Osteocyte (in vitro differentiated cells): ENCODE measurements around the gene RAC3. TPM values are rescaled to one million over a fixed set of nuclear protein-coding genes. Genes with fewer than 3 reads are reported as not detected.

ENCODE experiments used
- DNase-seq: peaks from one replicate; pipeline ENCODE4 v3.0.0; 2021; ENCODE audit warnings: mixed read lengths; ENCODE audit not compliant: unreplicated experiment; ENCODE audit errors: extremely low spot score
- H3K27ac Mint-ChIP-seq: one replicate; pipeline ENCODE4 v1.8.0; 2021; ENCODE audit warnings: mild to moderate bottlenecking, mixed read lengths; ENCODE audit not compliant: unreplicated experiment
- H3K27me3 Mint-ChIP-seq: one replicate; pipeline ENCODE4 v1.8.0; 2021; ENCODE audit warnings: mixed read lengths; ENCODE audit not compliant: unreplicated experiment
- H3K36me3 Mint-ChIP-seq: one replicate; pipeline ENCODE4 v1.8.0; 2021; ENCODE audit warnings: mixed read lengths; ENCODE audit not compliant: unreplicated experiment
- H3K4me1 Mint-ChIP-seq: one replicate; pipeline ENCODE4 v1.8.0; 2021; ENCODE audit warnings: mixed read lengths; ENCODE audit not compliant: unreplicated experiment
- H3K4me3 Mint-ChIP-seq: one replicate; pipeline ENCODE4 v1.8.0; 2021; ENCODE audit warnings: mild to moderate bottlenecking, moderate library complexity, mixed read lengths; ENCODE audit not compliant: unreplicated experiment
- H3K9me3 Mint-ChIP-seq: one replicate; pipeline ENCODE4 v1.8.0; 2021; ENCODE audit warnings: mixed read lengths; ENCODE audit not compliant: unreplicated experiment
- CTCF ChIP-seq: fragments of 200-600 bp; sonication (generic); IDR thresholded peaks from 2 replicates; pipeline ENCODE4 v1.5.0; 2021; ENCODE audit warnings: antibody characterized with exemption, mild to moderate bottlenecking, moderate library complexity
- total RNA-seq: library from RNA; stranded (reverse); gene quantifications from 2 replicates; pipeline ENCODE4 v1.2.1, GENCODE V29; 2021

Gene RAC3
- total RNA-seq, 1 donor from 2014 or later: 19.4 TPM

GRCh38 chr17:82077617-82078358 lies 46.3 kb downstream of the RAC3 start:
- Mint-ChIP-seq H3K9me3 (no peaks in the 10 kb centered on the region), H3K36me3 (peaks cover 6% of the 10 kb centered on the region), H3K4me1 (no peaks in the 10 kb centered on the region), H3K27ac (no peak overlapping the region), H3K4me3 (no peak overlapping the region), H3K27me3 (no peaks in the 10 kb centered on the region)
- DNase-seq: no peak
- no peak for TF ChIP-seq CTCF

- no peaks in the 10 kb centered on the region for H3K27me3 Mint-ChIP-seq
- H3K27ac Mint-ChIP-seq: no peak overlapping the region
- no peaks in the 10 kb centered on the region for H3K9me3 Mint-ChIP-seq
- no peaks in the 10 kb centered on the region for H3K4me1 Mint-ChIP-seq
- no peak for TF ChIP-seq CTCF
- no peak overlapping the region for H3K4me3 Mint-ChIP-seq
- DNase-seq: no peak
- peaks cover 8% of the 10 kb centered on the region for H3K36me3 Mint-ChIP-seq
These were observed 47.0 kb downstream of the RAC3 start for GRCh38 chr17:82078433-82078832.

- Mint-ChIP-seq H3K36me3 (peaks cover 10% of the 10 kb centered on the region), H3K9me3 (no peaks in the 10 kb centered on the region), H3K27me3 (no peaks in the 10 kb centered on the region), H3K27ac (no peak overlapping the region), H3K4me1 (no peaks in the 10 kb centered on the region), H3K4me3 (no peak overlapping the region)
- no peak for TF ChIP-seq CTCF
- no peak for DNase-seq
These were observed 47.7 kb downstream of the RAC3 start for GRCh38 chr17:82079001-82079677.

GRCh38 chr17:82080048-82080788 lies 48.7 kb downstream of the RAC3 start:
- Mint-ChIP-seq H3K4me1 (no peaks in the 10 kb centered on the region), H3K4me3 (no peak overlapping the region), H3K27me3 (no peaks in the 10 kb centered on the region), H3K36me3 (peaks cover 12% of the 10 kb centered on the region), H3K9me3 (no peaks in the 10 kb centered on the region), H3K27ac (no peak overlapping the region)
- DNase-seq: no peak
- TF ChIP-seq CTCF: no peak
